H1 (cell line): ENCODE measurements around the gene ABCC9. TPM values are rescaled to one million over a fixed set of nuclear protein-coding genes. Genes with fewer than 3 reads are reported as not detected.

ENCODE experiments used
- polyA plus RNA-seq, 7 experiments: library from polyadenylated mRNA; depleted of rRNA in 3 of 7; stranded (reverse) in 5 of 7; unstranded in 2 of 7; fragments of >200 nt in 5 of 7; fragments of 200-250 nt in 2 of 7; gene quantifications; 1 replicate in 5 of 7; 2 replicates in 1 of 7; 4 replicates in 1 of 7; pipeline versions ENCODE4 v1.2.1 to v1.2.3, GENCODE V29; 2011 to 2013; ENCODE audit warnings: missing spikeins in 2 of 7, mixed read lengths in 2 of 7
- total RNA-seq: library from RNA; stranded (reverse); fragmentation: NEBNext Ultra II Directional; extraction: Animal tissue kit (Norgen Biotek cat#: 25700); gene quantifications from 2 replicates; pipeline ENCODE4 v1.2.1, GENCODE V29; 2021
- TF ChIP-seq, protein P1 (sequence below): IDR thresholded peaks from 2 replicates; pipeline ENCODE4 v1.6.1; 2012; ENCODE audit warnings: inconsistent platforms

Gene ABCC9
- total and polyA plus RNA-seq, 2 of the 8 experiments (the other 6 are each of a cell fraction or from before 2014, with no cell fraction given): under 0.01 TPM; not detected in 1

DNA sequence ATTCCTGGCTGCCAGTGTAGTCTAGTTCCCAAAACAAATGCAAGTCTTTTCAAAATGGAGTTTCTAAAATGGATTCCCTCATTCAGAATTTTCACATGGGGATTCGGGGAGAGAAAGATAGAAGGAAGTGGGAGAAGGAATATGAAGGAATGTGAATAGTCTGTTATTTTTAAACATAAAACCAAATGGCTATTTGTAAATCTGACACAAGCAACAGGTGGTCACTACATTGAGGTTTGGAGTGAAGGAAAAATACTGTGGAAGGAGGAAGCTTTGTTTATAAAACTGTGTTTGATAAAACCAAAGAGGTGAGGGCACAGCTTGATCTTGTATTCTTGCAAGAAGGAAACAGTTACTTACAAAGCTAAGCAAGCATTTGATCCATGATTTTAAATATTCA lies 101.5 kb downstream of the ABCC9 start (continued):
- TF ChIP-seq, protein P1, sequence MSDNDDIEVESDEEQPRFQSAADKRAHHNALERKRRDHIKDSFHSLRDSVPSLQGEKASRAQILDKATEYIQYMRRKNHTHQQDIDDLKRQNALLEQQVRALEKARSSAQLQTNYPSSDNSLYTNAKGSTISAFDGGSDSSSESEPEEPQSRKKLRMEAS: no peak
